H1 (cell line): Measurements from ENCODE around the gene NPFFR1. TPM values are rescaled to one million over a fixed set of nuclear protein-coding genes. Genes with fewer than 3 reads are reported as not detected.

Source experiments
- CTCF ChIA-PET: fragments of 300-600 bp; sonication (Branson Sonifier 250); formaldehyde crosslinking; loops from one replicate; lab custom pipeline; 2021; ENCODE audit not compliant: partially characterized antibody; lab: Charles Lee
- POLR2A ChIA-PET: fragments of 300-600 bp; sonication (Branson Sonifier 250); formaldehyde crosslinking; loops from one replicate; lab custom pipeline; 2021; ENCODE audit warnings: inconsistent platforms; ENCODE audit not compliant: partially characterized antibody; lab: Charles Lee
- DNase-seq, 2 experiments: peaks; one replicate each; pipeline versions ENCODE4 v3.0.0 to v3.0.0-alpha.2; 2010 to 2022; ENCODE audit warnings: low spot score in 2 of 2, low read depth in 1 of 2, mixed read lengths in 1 of 2
- FAIRE-seq: peaks from 2 replicates; lab custom pipeline; 2011; peaks lifted over from hg19 to GRCh38; lab: Jason Lieb, UNC
- H2AFZ ChIP-seq: 2 replicates; pipeline ENCODE4 v1.8.1; 2012; ENCODE audit warnings: low read length, inconsistent platforms
- H2AK5ac ChIP-seq: 2 replicates; pipeline ENCODE4 v1.6.1; 2013; ENCODE audit warnings: low read depth, low read length
- H2BK120ac ChIP-seq: replicated peaks from 2 replicates; pipeline ENCODE3; 2013; ENCODE audit warnings: low read depth, low read length, inconsistent platforms
- H2BK12ac ChIP-seq: 2 replicates; pipeline ENCODE4 v1.6.1; 2013; ENCODE audit warnings: low read depth, low read length
- H2BK15ac ChIP-seq: 2 replicates; pipeline ENCODE4 v1.6.1; 2013; ENCODE audit warnings: low read length
- H2BK20ac ChIP-seq: 2 replicates; pipeline ENCODE4 v1.6.1; 2013; ENCODE audit warnings: low read length
- H2BK5ac ChIP-seq: 2 replicates; pipeline ENCODE4 v1.6.1; 2013; ENCODE audit warnings: low read depth, low read length
- H3K14ac ChIP-seq: 2 replicates; pipeline ENCODE4 v1.6.1; 2013; ENCODE audit warnings: inconsistent platforms; ENCODE audit not compliant: insufficient read length
- H3K18ac ChIP-seq: 2 replicates; pipeline ENCODE4 v1.6.1; 2013; ENCODE audit warnings: low read length; ENCODE audit errors: extremely low read depth
- H3K23ac ChIP-seq: 2 replicates; pipeline ENCODE4 v1.6.1; 2013; ENCODE audit warnings: inconsistent platforms; ENCODE audit not compliant: insufficient read length
- H3K23me2 ChIP-seq: 2 replicates; pipeline ENCODE4 v1.6.1; 2013; ENCODE audit warnings: low read depth, low read length
- H3K27ac ChIP-seq: 2 replicates; pipeline ENCODE4 v1.6.1; 2011; ENCODE audit warnings: low read depth, low read length, inconsistent platforms
- H3K27me3 ChIP-seq, 4 experiments: replicated peaks in 1 of 4; 1 replicate in 1 of 4; 2 replicates in 3 of 4; pipeline versions ENCODE4 v1.6.1 to v1.8.1; 2011 to 2013; ENCODE audit warnings: low read length in 3 of 4, mild to moderate bottlenecking in 3 of 4, inconsistent platforms in 2 of 4, mixed read lengths in 2 of 4, moderate library complexity in 1 of 4; ENCODE audit not compliant: control insufficient read depth in 3 of 4, insufficient read depth in 3 of 4; ENCODE audit errors: extremely low read depth in 1 of 4
- H3K36me3 ChIP-seq, 4 experiments: 2 replicates each; pipeline versions ENCODE4 v1.6.1 to v1.8.1; 2011 to 2013; ENCODE audit warnings: mild to moderate bottlenecking in 4 of 4, low read length in 3 of 4, moderate library complexity in 2 of 4, control low read depth in 1 of 4, inconsistent platforms in 1 of 4; ENCODE audit not compliant: insufficient read depth in 4 of 4, control insufficient read depth in 2 of 4
- H3K4ac ChIP-seq: replicated peaks from 2 replicates; pipeline ENCODE3; 2013; ENCODE audit warnings: low read length, low read depth, mixed read lengths, inconsistent platforms; ENCODE audit not compliant: insufficient read length
- H3K4me1 ChIP-seq, 4 experiments: replicated peaks in 1 of 4; 1 replicate in 1 of 4; 2 replicates in 3 of 4; pipeline versions ENCODE4 v1.6.1 to v1.8.1; 2011 to 2013; ENCODE audit warnings: low read length in 3 of 4, inconsistent platforms in 2 of 4, mixed read lengths in 1 of 4; ENCODE audit not compliant: insufficient read depth in 4 of 4, control insufficient read depth in 3 of 4
- H3K4me2 ChIP-seq, 2 experiments: 2 replicates each; pipeline versions ENCODE4 v1.6.1 to v1.8.1; 2011 to 2013; ENCODE audit warnings: low read depth in 2 of 2, low read length in 2 of 2, control low read depth in 1 of 2, inconsistent platforms in 1 of 2, mild to moderate bottlenecking in 1 of 2; ENCODE audit not compliant: insufficient read depth in 1 of 2
- H3K4me3 ChIP-seq, 4 experiments: fragments of 200-600, 300-600 bp in 1 of 4; sonication (generic), shearing (Covaris generic), sonication (Bioruptor Twin) in 1 of 4; 2 replicates each; pipeline versions ENCODE4 v1.5.1 to v1.8.1; 2011 to 2016; ENCODE audit warnings: low read length in 4 of 4, low read depth in 3 of 4, control low read depth in 2 of 4, inconsistent platforms in 2 of 4, mild to moderate bottlenecking in 2 of 4, mixed read lengths in 1 of 4, moderate library complexity in 1 of 4; ENCODE audit not compliant: insufficient read depth in 2 of 4; ENCODE audit errors: extremely low read depth in 1 of 4
- H3K56ac ChIP-seq: replicated peaks from 2 replicates; pipeline ENCODE3; 2013; ENCODE audit warnings: low read depth, mild to moderate bottlenecking, mixed read lengths, low read length, inconsistent platforms; ENCODE audit not compliant: insufficient read length
- H3K79me1 ChIP-seq: 2 replicates; pipeline ENCODE4 v1.6.1; 2013; ENCODE audit warnings: low read depth, low read length, control low read depth
- H3K79me2 ChIP-seq, 2 experiments: 2 replicates each; pipeline versions ENCODE4 v1.6.1 to v1.8.1; 2012 to 2013; ENCODE audit warnings: low read length in 2 of 2, mild to moderate bottlenecking in 2 of 2, inconsistent platforms in 1 of 2; ENCODE audit not compliant: insufficient read depth in 2 of 2, control insufficient read depth in 1 of 2
- H3K9ac ChIP-seq, 4 experiments: replicated peaks in 1 of 4; 1 replicate in 1 of 4; 2 replicates in 3 of 4; pipeline versions ENCODE4 v1.6.1 to v1.8.1; 2011 to 2013; ENCODE audit warnings: low read depth in 3 of 4, low read length in 3 of 4, control low read depth in 2 of 4, mild to moderate bottlenecking in 2 of 4, moderate library complexity in 2 of 4, inconsistent platforms in 1 of 4; ENCODE audit errors: extremely low read depth in 1 of 4
- H3K9me3 ChIP-seq, 2 experiments: 2 replicates each; pipeline versions ENCODE4 v1.6.1 to v1.8.1; 2012 to 2013; ENCODE audit warnings: mild to moderate bottlenecking in 2 of 2, moderate library complexity in 2 of 2, control low read depth in 1 of 2, inconsistent platforms in 1 of 2, low read depth in 1 of 2, low read length in 1 of 2, mixed read lengths in 1 of 2; ENCODE audit not compliant: insufficient read depth in 2 of 2
- H4K20me1 ChIP-seq, 2 experiments: replicated peaks in 1 of 2; 2 replicates each; pipeline versions ENCODE3 to v1.8.1; 2011 to 2013; ENCODE audit warnings: inconsistent platforms in 2 of 2, low read length in 2 of 2, mild to moderate bottlenecking in 1 of 2; ENCODE audit not compliant: insufficient read depth in 2 of 2, control insufficient read depth in 1 of 2
- H4K5ac ChIP-seq: 2 replicates; pipeline ENCODE4 v1.6.1; 2013; ENCODE audit warnings: low read length, low read depth, mixed read lengths, inconsistent platforms; ENCODE audit not compliant: insufficient read length
- H4K8ac ChIP-seq: 2 replicates; pipeline ENCODE4 v1.8.0; 2013; ENCODE audit warnings: mild to moderate bottlenecking, moderate library complexity, low read length, inconsistent platforms; ENCODE audit not compliant: insufficient read depth; ENCODE audit errors: extremely low read depth
- H4K91ac ChIP-seq: replicated peaks from 2 replicates; pipeline ENCODE3; 2013; ENCODE audit warnings: low read length, mixed read lengths, inconsistent platforms; ENCODE audit not compliant: insufficient read length
- SIN3A ChIP-seq, 2 experiments: IDR thresholded peaks in 1 of 2; conservative IDR thresholded peaks in 1 of 2; 2 replicates each; pipeline ENCODE4 v1.6.1; 2011 to 2012; ENCODE audit warnings: low read length in 2 of 2, improper control_type of control experiment in 1 of 2, low read depth in 1 of 2, mild to moderate bottlenecking in 1 of 2
- TCF12 ChIP-seq: IDR thresholded peaks from 2 replicates; pipeline ENCODE4 v1.6.1; 2011; ENCODE audit warnings: low read depth, mild to moderate bottlenecking, low read length
- WGBS, 2 experiments: shearing (Covaris generic) in 1 of 2; methylation state at CpG; one replicate each; pipeline versions ENCODE4 v1.1.6 to v1.1.7; 2013 to 2015; ENCODE audit warnings: low lambda C conversion rate in 2 of 2, mixed read lengths in 2 of 2, inconsistent platforms in 1 of 2, low coverage in 1 of 2, missing lambda C conversion rate in 1 of 2; ENCODE audit not compliant: insufficient replicate concordance in 2 of 2, insufficient coverage in 1 of 2, insufficient read length in 1 of 2; ENCODE audit errors: extremely low coverage in 1 of 2, missing lambda C conversion rate in 1 of 2; 5-methylcytosine and 5-hydroxymethylcytosine counted together
- polyA plus RNA-seq, 7 experiments: library from polyadenylated mRNA; depleted of rRNA in 3 of 7; stranded (reverse) in 5 of 7; unstranded in 2 of 7; fragments of >200 nt in 5 of 7; fragments of 200-250 nt in 2 of 7; gene quantifications; 1 replicate in 5 of 7; 2 replicates in 1 of 7; 4 replicates in 1 of 7; pipeline versions ENCODE4 v1.2.1 to v1.2.3, GENCODE V29; 2011 to 2013; ENCODE audit warnings: missing spikeins in 2 of 7, mixed read lengths in 2 of 7
- total RNA-seq: library from RNA; stranded (reverse); fragmentation: NEBNext Ultra II Directional; extraction: Animal tissue kit (Norgen Biotek cat#: 25700); gene quantifications from 2 replicates; pipeline ENCODE4 v1.2.1, GENCODE V29; 2021
- TF ChIP-seq, protein P1 (sequence below): IDR thresholded peaks from 2 replicates; pipeline ENCODE4 v1.6.1; 2011; ENCODE audit warnings: low read length, improper control_type of control experiment

NPFFR1 gene
- total and polyA plus RNA-seq, 2 of the 8 experiments (the other 6 are each of a cell fraction or from before 2014, with no cell fraction given), result 0.02 to 0.06 TPM

DNA sequence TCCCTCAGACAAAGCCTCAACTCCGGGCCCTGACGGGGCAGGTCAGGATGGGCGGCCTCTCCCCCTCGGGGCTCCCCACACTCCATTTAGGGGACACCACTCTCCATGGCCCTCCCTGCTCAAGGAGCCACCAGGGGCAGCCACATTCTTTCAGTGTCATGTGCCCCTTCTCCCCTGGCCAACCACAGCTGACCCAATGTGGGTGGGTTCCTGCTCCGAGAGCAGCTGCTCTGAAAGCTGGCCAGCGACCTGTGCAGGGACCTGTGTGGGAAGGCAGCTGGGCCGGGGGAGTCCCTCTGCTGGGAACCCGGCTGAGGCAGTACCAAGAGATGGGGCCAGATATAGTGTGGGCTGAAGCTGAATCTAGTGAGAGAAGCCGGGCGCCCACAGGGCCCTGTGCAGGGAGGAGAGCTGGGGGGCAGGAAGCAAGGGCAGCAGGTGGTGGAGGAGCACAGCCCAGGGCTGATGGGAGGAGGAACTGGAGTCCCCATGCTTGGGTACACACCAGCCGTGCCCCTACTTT, 40.6 kb upstream of the NPFFR1 start:
- Histone ChIP-seq H3K56ac (no peak overlapping the region), H2BK120ac (no peak overlapping the region), H4K20me1 (no peaks in the 10 kb centered on the region), H3K23ac (no peak overlapping the region), H4K91ac (peak overlapping the region; percentile 19), H3K14ac (no peak overlapping the region), H3K4me2 (no peak overlapping the region), H3K4me1 (peaks cover 0 to 17% (median 9%) of the 10 kb centered on the region in 4 experiments; a peak in 6 of 7 replicates), H2BK20ac (no peak overlapping the region), H4K8ac (no peak overlapping the region; the same call in 1 of the 2 replicates), H3K27ac (no peak overlapping the region), H3K4me3 (no peak overlapping the region), H3K79me2 (no peaks in the 10 kb centered on the region), H2BK15ac (no peak overlapping the region), H2BK12ac (no peak overlapping the region), H3K36me3 (no peaks in the 10 kb centered on the region), H2BK5ac (no peak overlapping the region), H2AFZ (no peak overlapping the region), H3K9me3 (no peaks in the 10 kb centered on the region), H2AK5ac (no peak overlapping the region), H3K4ac (peak overlapping the region; percentile 39), H3K79me1 (no peaks in the 10 kb centered on the region; the same call in 1 of the 2 replicates), H3K9ac (no peak overlapping the region), H3K27me3 (no peaks in the 10 kb centered on the region), H4K5ac (no peak overlapping the region), H3K18ac (0 out of 2 replicates have a peak overlapping the region, but pooled peaks have one; percentile 1), H3K23me2 (no peaks in the 10 kb centered on the region)
- DNase-seq (no peak), FAIRE-seq (no peak)
- TF ChIP-seq SIN3A (conservative IDR thresholded peaks at IDR 0.05 in 1 of 2, IDR thresholded peaks at IDR 0.05 in 1 of 2; ENCODE audit: low read depth in 1 of 2, low read length in 2 of 2) (0 out of 4 replicates have a peak, but pooled peaks of 1 of the 2 experiments have one; percentile 38), TCF12 (no peak)
- TF ChIP-seq, protein P1, sequence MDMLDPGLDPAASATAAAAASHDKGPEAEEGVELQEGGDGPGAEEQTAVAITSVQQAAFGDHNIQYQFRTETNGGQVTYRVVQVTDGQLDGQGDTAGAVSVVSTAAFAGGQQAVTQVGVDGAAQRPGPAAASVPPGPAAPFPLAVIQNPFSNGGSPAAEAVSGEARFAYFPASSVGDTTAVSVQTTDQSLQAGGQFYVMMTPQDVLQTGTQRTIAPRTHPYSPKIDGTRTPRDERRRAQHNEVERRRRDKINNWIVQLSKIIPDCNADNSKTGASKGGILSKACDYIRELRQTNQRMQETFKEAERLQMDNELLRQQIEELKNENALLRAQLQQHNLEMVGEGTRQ, result peak; percentile 58; the same call in 1 of the 2 replicates
- WGBS, 2 experiments, result 69% methylated on average over 11 of the region's 11 CpGs; no CpG with 5 or more reads in 1 of the 2 experiments
- ChIA-PET POLR2A (interaction anchor here (1.1 to 1.8 kb wide), 3 partner anchors 12 to 80 kb away, joined by 3 to 7 read pairs (median 4); partner anchors contain the start of gene EIF4EBP2), CTCF (interaction anchor here (0.6 to 4.3 kb wide), 21 partner anchors 9 to 147 kb away, joined by 3 to 40 read pairs (median 4); no protein-coding TSS in a partner anchor)
